Activated CD4-positive, alpha-beta T cell treated with anti-CD3 and anti-CD28 coated beads, Interleukin-2, amount 10 ng/mL, durations not matched to agents 7 days and 5 days (primary cell): ENCODE results near the gene RYR3. TPM values are rescaled to one million over a fixed set of nuclear protein-coding genes. Genes with fewer than 3 reads are reported as not detected.

Source experiments
- CTCF ChIA-PET: fragments of 350-600 bp; sonication (Branson Sonifier 250); formaldehyde crosslinking; loops from one replicate; lab custom pipeline; 2021; ENCODE audit warnings: antibody characterized with exemption; lab: Charles Lee
- POLR2A ChIA-PET: fragments of 350-600 bp; sonication (Branson Sonifier 250); formaldehyde crosslinking; loops from one replicate; lab custom pipeline; 2021; ENCODE audit warnings: antibody characterized with exemption; lab: Charles Lee
- DNase-seq: peaks from one replicate; pipeline ENCODE4 v3.0.0-alpha.2; 2020
- H3K27ac Mint-ChIP-seq: one replicate; pipeline ENCODE4 v1.8.0; 2021; ENCODE audit warnings: mild to moderate bottlenecking, moderate library complexity, mixed read lengths
- H3K27me3 Mint-ChIP-seq: one replicate; pipeline ENCODE4 v1.8.0; 2021; ENCODE audit warnings: mixed read lengths
- H3K36me3 Mint-ChIP-seq: one replicate; pipeline ENCODE4 v1.8.0; 2021; ENCODE audit warnings: low read depth, mixed read lengths
- H3K4me1 Mint-ChIP-seq: one replicate; pipeline ENCODE4 v1.8.0; 2021; ENCODE audit warnings: mixed read lengths
- H3K4me3 Mint-ChIP-seq: one replicate; pipeline ENCODE4 v1.8.0; 2021; ENCODE audit warnings: mild to moderate bottlenecking, moderate library complexity, mixed read lengths
- H3K9me3 Mint-ChIP-seq: one replicate; pipeline ENCODE4 v1.8.0; 2021; ENCODE audit warnings: mixed read lengths
- total RNA-seq, 2 experiments: library from RNA; stranded (reverse); gene quantifications; one replicate each; pipeline ENCODE4 v1.2.3, GENCODE V29; 2021

Gene RYR3
- total RNA-seq, 2 experiments from 2014 or later: not detected

DNA sequence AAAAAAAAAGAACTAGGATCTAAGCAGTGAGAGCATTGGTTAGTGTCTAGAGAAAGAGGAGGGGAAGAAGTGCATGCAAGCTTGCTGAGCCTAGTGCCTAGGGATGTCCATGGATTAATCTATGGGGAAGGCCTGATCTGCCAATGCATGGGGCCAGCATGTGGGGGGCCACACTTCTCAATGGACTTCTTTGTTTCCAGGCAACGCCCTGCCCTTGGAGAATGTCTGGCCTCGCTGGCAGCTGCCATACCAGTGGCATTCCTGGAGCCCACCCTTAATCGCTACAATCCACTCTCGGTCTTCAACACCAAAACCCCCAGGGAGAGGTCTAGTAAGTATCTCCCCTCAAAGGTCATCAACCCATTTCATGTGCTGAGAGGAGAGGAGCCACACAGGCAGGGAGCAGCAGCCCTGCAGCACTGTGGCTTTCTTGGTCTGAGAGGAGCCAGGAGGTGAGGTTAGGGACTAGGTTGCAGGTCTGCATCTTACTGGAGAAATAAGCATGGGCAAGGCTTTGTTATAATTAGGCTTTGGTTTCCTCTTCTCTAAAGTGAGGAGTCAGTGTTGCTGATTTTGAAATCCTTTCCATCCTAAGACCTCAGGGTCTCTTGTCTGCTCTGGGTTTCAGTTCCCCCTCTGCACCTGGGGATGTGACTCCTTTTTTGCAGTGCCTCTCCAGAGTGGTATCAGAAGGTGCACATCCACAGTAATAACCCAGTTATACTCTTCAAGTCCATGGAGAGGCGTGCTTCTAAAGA is 469.4 kb downstream of the RYR3 start:
- Mint-ChIP-seq H3K36me3 (no peaks in the 10 kb centered on the region), H3K4me3 (no peak overlapping the region), H3K4me1 (no peaks in the 10 kb centered on the region), H3K27ac (no peak overlapping the region), H3K27me3 (peaks cover 3% of the 10 kb centered on the region), H3K9me3 (no peaks in the 10 kb centered on the region)
- ChIA-PET CTCF (no interaction called here), POLR2A (interaction anchor here (0.7 kb wide), 1 partner anchor 94 kb away, joined by 3 read pairs; no protein-coding TSS in a partner anchor)
- DNase-seq: no peak

DNA sequence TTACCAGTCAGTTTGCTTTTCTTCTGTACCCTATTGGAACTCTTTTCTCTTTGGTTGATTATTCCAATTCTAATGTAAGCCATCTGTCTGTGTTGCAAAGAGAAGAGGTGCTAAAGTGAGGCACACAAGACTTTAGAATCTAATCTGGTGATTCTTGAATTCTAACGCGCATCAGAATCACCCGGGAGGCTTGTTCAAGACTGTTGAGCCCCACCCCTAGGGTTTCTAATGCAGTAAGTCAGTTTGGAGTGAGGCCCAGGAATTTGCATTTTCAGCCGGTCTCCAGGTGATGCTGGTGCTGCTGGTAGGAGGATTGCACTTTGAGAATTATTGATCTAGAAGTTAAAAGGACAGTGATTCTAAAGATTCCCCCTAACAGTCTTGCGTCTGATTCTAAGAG is 472.2 kb downstream of the RYR3 start:
- ChIA-PET CTCF (no interaction called here), POLR2A (no interaction called here)
- Mint-ChIP-seq H3K27ac (no peak overlapping the region), H3K27me3 (no peaks in the 10 kb centered on the region), H3K4me3 (no peak overlapping the region), H3K9me3 (no peaks in the 10 kb centered on the region), H3K4me1 (no peaks in the 10 kb centered on the region), H3K36me3 (no peaks in the 10 kb centered on the region)
- no peak for DNase-seq

DNA sequence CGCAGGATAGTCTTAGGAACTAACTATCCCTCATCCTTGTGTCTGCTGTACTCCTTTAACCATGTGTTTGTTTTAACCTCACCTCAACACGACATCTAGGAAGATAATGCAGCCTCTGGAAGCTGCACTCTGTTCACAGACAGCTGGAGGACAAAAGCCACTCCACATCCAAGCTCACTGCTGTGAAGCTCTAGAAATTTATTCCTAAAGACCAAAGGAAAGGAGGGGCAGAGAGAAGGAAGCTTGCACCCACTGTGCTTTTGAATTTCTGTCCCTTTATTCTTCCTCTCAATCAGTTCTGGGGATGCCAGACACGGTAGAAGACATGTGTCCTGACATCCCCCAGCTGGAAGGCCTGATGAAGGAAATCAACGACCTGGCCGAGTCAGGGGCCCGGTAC is 474.6 kb downstream of the RYR3 start:
- CTCF ChIA-PET: no interaction called here

DNA sequence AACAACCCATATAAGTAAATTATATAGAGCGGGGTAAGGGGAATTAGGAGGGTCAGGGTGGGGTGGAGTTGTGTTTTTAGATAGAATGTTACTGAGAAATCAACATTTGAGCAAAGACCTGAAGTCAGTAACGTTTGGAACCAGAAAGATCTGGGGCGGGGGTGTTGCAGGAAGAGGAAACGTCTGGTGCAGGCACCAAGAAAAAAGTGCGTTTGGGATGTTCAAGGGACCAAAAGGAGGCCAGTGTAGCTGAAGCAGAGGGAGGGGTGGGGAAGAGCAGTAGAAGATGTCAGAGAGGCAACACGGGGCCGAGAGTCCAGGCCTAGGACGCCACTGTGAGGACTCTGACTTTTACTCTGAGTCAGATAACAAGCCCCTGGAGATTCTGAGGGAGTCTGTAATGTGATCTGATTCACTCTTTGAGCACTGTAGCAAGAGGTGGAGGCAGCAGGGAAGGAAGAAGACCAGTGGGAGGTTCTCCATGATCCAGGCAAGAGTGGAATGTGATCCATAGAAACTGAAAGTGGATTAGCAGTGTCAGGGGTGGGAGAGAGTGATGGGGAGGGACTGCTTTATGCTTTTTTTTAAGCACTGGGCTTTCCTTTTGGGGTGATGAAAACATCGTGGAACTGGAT is 478.3 kb downstream of the RYR3 start:
- Mint-ChIP-seq H3K4me1 (peaks cover 3% of the 10 kb centered on the region), H3K36me3 (no peaks in the 10 kb centered on the region), H3K9me3 (no peaks in the 10 kb centered on the region), H3K27me3 (no peaks in the 10 kb centered on the region), H3K27ac (no peak overlapping the region), H3K4me3 (no peak overlapping the region)
- CTCF ChIA-PET: no interaction called here
- DNase-seq: no peak
- POLR2A ChIA-PET: no interaction called here

More for the DNA sequence above, 474.6 kb downstream of the RYR3 start:
- DNase-seq: no peak
- POLR2A ChIA-PET: no interaction called here
- Mint-ChIP-seq H3K36me3 (no peaks in the 10 kb centered on the region), H3K9me3 (no peaks in the 10 kb centered on the region), H3K4me3 (no peak overlapping the region), H3K4me1 (peaks cover 3% of the 10 kb centered on the region), H3K27ac (no peak overlapping the region), H3K27me3 (no peaks in the 10 kb centered on the region)

DNA sequence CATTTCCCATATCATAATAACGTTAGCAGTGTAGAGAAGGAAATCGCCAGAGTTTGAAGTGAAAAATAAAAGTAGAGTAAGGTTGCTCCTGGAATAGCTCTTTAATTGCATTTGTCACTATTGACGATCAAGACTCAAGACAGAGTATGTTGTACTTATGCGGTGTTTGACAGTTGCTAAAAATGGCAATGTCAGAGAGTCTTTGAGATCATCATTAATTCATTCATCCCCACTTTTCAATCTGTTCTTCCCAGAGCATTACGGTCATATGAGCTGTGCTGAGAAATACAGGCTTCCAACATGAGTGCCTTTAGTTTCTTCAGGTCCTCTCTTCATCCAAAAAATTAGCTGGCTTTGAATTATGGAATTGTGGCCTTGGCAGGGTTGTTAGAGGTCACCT is 483.7 kb downstream of the RYR3 start:
- H3K27me3 Mint-ChIP-seq: no peaks in the 10 kb centered on the region
- no peak overlapping the region for H3K27ac Mint-ChIP-seq

DNA sequence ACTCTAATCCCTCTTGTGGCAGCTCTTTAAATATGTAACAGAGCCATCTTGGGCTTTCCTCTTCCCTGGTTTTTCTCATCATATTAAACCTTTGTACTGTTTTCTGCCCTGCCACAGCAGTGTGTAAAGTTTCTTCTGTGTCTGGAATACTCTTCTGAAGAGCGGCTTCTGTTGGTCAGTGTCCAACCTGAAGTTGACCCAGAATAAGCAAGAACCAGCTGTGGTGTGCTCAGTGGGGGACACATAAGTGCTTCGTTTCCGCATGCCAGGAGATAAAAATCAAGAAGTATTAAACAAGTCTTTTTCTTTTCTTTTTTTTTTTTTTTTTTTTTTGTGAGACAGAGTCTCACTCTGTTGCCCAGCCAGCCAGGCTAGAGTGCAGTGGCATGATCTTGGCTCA is 484.3 kb downstream of the RYR3 start:
- ChIA-PET CTCF (no interaction called here), POLR2A (no interaction called here)
- H3K27me3 Mint-ChIP-seq: no peaks in the 10 kb centered on the region
- no peak for DNase-seq
- H3K9me3 Mint-ChIP-seq: no peaks in the 10 kb centered on the region
- H3K4me1 Mint-ChIP-seq: no peaks in the 10 kb centered on the region
- H3K36me3 Mint-ChIP-seq: no peaks in the 10 kb centered on the region
- H3K4me3 Mint-ChIP-seq: no peak overlapping the region
- H3K27ac Mint-ChIP-seq: no peak overlapping the region

More for the DNA sequence above, 483.7 kb downstream of the RYR3 start:
- Mint-ChIP-seq H3K9me3 (no peaks in the 10 kb centered on the region), H3K36me3 (no peaks in the 10 kb centered on the region), H3K4me3 (no peak overlapping the region), H3K4me1 (no peaks in the 10 kb centered on the region)
- DNase-seq: no peak
- CTCF ChIA-PET: no interaction called here
- POLR2A ChIA-PET: no interaction called here

DNA sequence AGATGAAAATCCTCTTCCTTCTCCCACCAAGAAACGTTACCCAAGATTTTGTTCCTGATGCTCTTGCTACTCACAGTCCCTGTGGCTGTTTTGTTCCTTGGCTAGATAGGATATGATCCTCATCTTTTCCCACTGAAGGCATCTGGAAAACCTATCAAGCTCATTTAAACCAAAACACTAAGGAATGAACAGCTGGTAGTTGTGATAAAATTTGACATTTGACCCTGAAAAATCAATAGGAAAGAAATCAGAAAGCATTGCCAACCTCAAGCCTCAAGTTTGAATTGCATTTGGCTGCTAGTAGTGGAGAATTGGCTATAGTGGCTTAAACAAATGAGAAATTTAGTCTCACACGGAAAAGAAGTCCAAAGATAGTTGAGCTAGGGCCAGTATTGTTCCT is 486.9 kb downstream of the RYR3 start:
- CTCF ChIA-PET: no interaction called here
- no peak overlapping the region for H3K4me3 Mint-ChIP-seq
- H3K9me3 Mint-ChIP-seq: no peaks in the 10 kb centered on the region
- peaks cover 3% of the 10 kb centered on the region for H3K27me3 Mint-ChIP-seq
- no peaks in the 10 kb centered on the region for H3K36me3 Mint-ChIP-seq
- no peak for DNase-seq
- POLR2A ChIA-PET: no interaction called here
- no peaks in the 10 kb centered on the region for H3K4me1 Mint-ChIP-seq
- H3K27ac Mint-ChIP-seq: no peak overlapping the region

DNA sequence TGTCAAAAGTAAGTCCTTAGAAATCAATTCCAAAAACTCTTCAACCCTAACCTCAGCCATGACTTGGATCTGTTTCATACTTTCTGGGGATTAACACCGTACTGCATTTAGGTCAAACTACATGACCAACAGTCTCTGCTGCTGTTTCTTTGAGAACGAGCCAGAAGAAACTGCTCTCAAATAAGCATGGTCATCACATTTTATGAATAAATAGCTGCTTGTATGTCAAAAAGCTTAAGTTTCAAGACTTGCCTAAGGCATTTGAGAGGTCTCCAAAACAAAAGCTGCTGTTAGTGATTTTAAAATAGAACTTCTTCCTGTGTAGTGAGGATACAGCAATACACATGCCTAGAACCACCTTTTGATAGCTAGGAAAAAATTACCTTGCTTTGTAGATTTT is 491.2 kb downstream of the RYR3 start:
- no peaks in the 10 kb centered on the region for H3K9me3 Mint-ChIP-seq
- ChIA-PET CTCF (no interaction called here), POLR2A (no interaction called here)
- peaks cover 3% of the 10 kb centered on the region for H3K27me3 Mint-ChIP-seq
- H3K4me1 Mint-ChIP-seq: no peaks in the 10 kb centered on the region
- H3K4me3 Mint-ChIP-seq: no peak overlapping the region
- no peak overlapping the region for H3K27ac Mint-ChIP-seq
- DNase-seq: no peak
- H3K36me3 Mint-ChIP-seq: no peaks in the 10 kb centered on the region

DNA sequence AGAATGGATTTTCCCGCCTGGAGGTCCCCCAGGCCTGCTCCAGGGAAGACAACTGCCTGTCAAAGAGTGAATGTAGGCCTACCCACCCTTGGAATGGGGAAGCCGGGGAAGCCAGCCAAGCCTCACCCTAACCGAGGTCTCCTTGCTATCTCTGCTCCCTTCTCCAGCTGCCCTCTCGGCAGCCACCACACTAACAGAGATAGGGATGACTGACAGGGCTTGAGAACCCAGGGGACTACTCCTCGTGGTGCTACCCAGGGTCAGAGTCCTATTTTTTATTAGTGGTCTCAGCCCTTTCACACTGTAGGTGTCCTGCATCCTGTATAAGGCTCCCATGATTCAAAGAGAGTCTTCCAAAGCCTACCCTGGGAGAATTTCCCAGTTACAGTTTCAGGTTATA is 496.9 kb downstream of the RYR3 start:
- Mint-ChIP-seq H3K4me1 (no peaks in the 10 kb centered on the region), H3K36me3 (no peaks in the 10 kb centered on the region), H3K27ac (no peak overlapping the region), H3K9me3 (no peaks in the 10 kb centered on the region), H3K4me3 (no peak overlapping the region), H3K27me3 (peaks cover 3% of the 10 kb centered on the region)
- no peak for DNase-seq
- ChIA-PET POLR2A (no interaction called here), CTCF (no interaction called here)

DNA sequence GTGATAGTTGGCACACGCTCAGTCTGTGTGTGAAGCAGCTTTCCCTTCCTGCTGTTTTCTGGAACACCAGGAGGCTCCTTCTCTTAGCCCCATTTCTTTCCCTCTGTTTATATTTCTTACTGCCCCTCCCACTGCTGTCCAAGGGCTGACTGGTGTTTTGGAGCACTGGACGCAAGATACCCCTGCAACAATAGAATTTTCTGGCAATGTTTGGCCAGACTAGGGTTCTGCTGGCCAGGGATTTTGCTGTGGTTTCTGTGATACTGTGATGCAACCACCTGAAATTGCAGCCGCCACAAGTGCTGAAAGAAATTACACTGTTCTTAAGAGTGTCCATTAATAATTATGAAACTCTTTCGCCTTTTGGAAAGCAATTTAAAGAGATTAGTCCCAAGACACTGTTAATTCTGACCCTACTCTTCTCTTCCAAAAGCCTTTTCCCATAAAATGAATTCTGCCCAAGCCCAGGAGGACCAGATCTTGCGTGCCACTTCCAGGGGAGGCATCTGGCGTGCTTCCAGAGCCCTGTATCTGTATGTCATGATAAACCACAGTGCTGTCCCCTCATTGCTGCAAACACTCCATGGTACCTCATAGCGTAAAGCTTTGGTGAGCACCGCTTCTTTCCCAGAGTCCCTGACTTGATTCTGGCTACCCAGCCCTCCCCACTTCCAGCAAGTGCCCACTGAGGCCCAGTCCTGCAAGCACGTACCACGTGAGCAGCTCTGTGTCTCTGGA is 498.1 kb downstream of the RYR3 start:
- Mint-ChIP-seq H3K9me3 (no peaks in the 10 kb centered on the region), H3K27me3 (peaks cover 6% of the 10 kb centered on the region), H3K4me1 (no peaks in the 10 kb centered on the region), H3K27ac (no peak overlapping the region), H3K4me3 (no peak overlapping the region), H3K36me3 (no peaks in the 10 kb centered on the region)
- ChIA-PET POLR2A (no interaction called here), CTCF (no interaction called here)
- DNase-seq: no peak

DNA sequence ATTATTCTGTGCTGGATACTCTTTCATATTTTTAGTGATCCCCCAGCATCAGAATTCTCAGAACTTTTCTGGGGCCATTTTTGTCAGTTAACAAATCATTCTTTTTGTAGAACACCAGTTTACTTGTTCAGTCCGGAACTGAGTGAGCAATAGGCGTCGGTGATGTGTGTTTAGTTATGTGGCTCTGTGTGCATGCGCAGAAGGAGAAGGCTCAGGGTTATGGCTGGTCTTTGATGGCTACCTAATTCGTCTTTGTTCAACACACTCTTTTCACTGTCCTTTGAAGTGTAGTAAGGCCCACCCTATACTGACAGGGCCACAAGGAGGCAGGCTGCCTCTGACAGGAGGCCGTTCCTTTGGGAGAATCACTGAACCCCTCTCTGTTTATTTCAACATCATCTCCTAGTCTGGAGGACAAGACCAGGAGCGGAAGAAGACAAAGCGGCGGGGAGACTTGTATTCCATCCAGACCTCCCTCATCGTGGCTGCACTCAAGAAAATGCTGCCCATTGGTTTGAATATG is 499.4 kb downstream of the RYR3 start:
- ChIA-PET CTCF (interaction anchor here (0.5 kb wide), 1 partner anchor 1874 kb away, joined by 5 read pairs; no protein-coding TSS in a partner anchor), POLR2A (no interaction called here)
- Mint-ChIP-seq H3K36me3 (no peaks in the 10 kb centered on the region), H3K4me1 (no peaks in the 10 kb centered on the region), H3K4me3 (no peak overlapping the region), H3K9me3 (no peaks in the 10 kb centered on the region), H3K27me3 (peaks cover 6% of the 10 kb centered on the region), H3K27ac (no peak overlapping the region)
- DNase-seq: no peak

DNA sequence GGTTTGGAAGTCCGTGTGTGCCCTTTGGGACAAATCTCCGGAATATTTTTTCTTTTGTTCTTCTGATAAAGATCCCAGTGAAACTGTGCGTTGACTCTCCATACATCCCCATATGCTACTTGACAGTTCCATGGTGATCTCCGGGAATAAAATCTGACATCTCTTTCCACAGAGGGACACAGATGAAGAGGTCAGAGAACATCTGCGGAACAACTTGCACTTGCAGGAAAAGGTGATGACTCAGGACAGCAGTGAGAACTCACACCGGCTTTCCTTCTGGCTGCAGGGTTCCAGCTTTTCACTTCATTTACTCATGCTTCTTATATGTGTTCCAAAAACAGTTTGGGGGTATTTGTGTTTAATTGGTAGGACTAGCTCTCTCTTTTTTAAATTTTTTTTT is 500.0 kb downstream of the RYR3 start:
- Mint-ChIP-seq H3K27ac (no peak overlapping the region), H3K27me3 (peaks cover 6% of the 10 kb centered on the region), H3K4me1 (no peaks in the 10 kb centered on the region), H3K9me3 (no peaks in the 10 kb centered on the region), H3K4me3 (no peak overlapping the region), H3K36me3 (no peaks in the 10 kb centered on the region)
- POLR2A ChIA-PET: no interaction called here
- no peak for DNase-seq
- CTCF ChIA-PET: interaction anchor here (0.5 kb wide), 1 partner anchor 1874 kb away, joined by 5 read pairs; no protein-coding TSS in a partner anchor

DNA sequence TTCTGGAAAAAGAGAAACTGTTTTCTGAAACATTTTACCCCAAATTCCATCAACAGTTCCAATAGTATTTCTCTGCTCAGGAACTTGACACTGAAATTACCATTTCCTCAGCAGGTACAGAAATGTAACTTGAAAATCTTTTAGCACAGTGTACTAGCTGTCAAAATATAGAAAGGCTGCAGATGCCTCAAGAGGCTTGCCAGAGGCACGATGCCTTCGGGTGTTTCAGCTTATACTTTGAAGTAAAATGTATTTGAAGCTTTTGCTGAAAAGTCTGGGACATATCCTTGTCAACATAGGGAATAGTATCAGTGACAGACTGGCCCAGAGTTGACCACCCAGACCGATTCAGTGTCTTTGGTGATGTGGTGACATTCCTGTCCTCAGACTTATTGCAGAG is 503.1 kb downstream of the RYR3 start:
- H3K27me3 Mint-ChIP-seq: peaks cover 6% of the 10 kb centered on the region
- CTCF ChIA-PET: interaction anchor here (0.9 kb wide), 1 partner anchor 9 kb away, joined by 3 read pairs; no protein-coding TSS in a partner anchor
- no peaks in the 10 kb centered on the region for H3K9me3 Mint-ChIP-seq
- H3K4me3 Mint-ChIP-seq: no peak overlapping the region
- H3K36me3 Mint-ChIP-seq: no peaks in the 10 kb centered on the region
- H3K4me1 Mint-ChIP-seq: no peaks in the 10 kb centered on the region
- no peak for DNase-seq
- POLR2A ChIA-PET: no interaction called here
- no peak overlapping the region for H3K27ac Mint-ChIP-seq
